ENCODE results near the gene MYO1F.
"Not testable (repeated sequence)": the region's sequence is repeated elsewhere in the genome, so short reads cannot be mapped to it uniquely, and the experiment has no call there.

Gene MYO1F

GRCh38 chr19:8577247-8577646 is at the start of gene MYO1F:
Gene MYO1F, minus strand, starts transcription at chr19:8577442. Its CDS starts 133 bp downstream, at chr19:8577309.
- no peak for DNase-seq (ENCODE audit: low read depth)
- TF ChIP-seq CTCF (IDR thresholded peaks at IDR 0.05; ENCODE audit: low read length, missing control alignments): no peak
- no peak within 1 kb of the TSS for H3K4me3 ChIP-seq (replicated peaks; ENCODE audit: low read depth, low read length)

DNA sequence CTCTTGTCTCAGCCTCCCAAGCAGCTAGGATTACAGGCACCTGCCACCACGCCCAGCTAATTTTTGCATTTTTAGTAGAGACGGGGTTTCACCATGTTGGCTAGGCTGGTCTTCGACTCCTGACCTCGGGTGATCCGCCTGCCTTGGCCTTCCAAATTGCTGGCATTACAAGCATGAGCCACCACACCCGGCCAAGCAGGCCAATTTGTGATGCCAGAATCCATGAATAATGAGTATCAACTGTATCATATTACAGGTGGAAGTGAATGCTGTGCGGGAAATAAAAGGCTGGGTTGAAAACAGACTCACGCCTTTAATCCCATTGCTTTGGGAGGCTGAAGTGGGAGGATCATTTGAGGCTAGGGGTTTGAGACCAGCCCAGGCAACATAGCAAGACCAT is 49.6 kb upstream of the MYO1F start:
- H3K4me3 ChIP-seq (replicated peaks; ENCODE audit: low read depth, low read length): no peak overlapping the region
- DNase-seq (ENCODE audit: low read depth): no peak
- no peak for TF ChIP-seq CTCF (IDR thresholded peaks at IDR 0.05; ENCODE audit: low read length, missing control alignments)

GRCh38 chr19:8622886-8623285 is 45.6 kb upstream of the MYO1F start:
- not testable (repeated sequence) for DNase-seq (ENCODE audit: low read depth); H3K4me3 ChIP-seq (replicated peaks; ENCODE audit: low read depth, low read length)
- TF ChIP-seq CTCF (IDR thresholded peaks at IDR 0.05; ENCODE audit: low read length, missing control alignments): peak; percentile 31

DNA sequence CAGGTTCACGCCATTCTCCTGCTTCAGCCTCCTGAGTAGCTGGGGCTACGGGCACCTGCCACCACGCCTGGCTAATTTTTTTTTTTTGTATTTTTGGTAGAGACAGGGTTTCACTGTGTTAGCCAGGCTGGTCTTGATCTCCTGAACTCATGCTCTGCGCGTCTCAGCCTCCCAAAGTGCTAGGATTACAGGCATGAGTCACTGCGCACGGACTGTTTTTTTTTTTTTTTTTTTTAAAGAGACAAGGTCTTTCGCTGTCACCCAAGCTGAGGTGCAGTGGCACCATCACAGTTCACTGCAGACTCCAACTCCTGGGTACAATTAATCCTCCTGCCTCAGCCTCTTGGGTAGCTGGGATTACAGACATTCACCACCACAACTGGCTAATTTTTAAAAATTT is 41.5 kb upstream of the MYO1F start:
- TF ChIP-seq CTCF (IDR thresholded peaks at IDR 0.05; ENCODE audit: low read length, missing control alignments): no peak
- no peak for DNase-seq (ENCODE audit: low read depth)
- H3K4me3 ChIP-seq (replicated peaks; ENCODE audit: low read depth, low read length): no peak overlapping the region

DNA sequence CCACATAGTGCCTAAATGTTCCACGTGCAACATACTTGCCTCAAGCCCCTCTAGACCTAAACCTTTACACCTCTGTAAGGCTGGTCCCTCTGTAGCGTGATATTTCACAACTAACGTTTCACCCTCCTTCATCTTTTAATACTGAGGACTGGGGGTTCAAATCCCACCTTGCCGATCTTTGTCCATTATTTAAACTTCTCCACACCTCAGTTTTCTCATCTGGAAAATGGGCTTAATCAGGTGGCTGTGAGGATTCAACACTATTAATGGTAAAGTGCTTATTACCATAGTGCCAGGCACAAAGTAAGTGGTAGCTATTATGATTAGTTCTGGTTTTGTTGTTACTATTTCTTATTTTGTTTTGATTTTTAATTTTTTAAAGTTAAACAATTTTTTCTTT is 40.7 kb upstream of the MYO1F start:
- DNase-seq (ENCODE audit: low read depth): no peak
- no peak for TF ChIP-seq CTCF (IDR thresholded peaks at IDR 0.05; ENCODE audit: low read length, missing control alignments)
- no peak overlapping the region for H3K4me3 ChIP-seq (replicated peaks; ENCODE audit: low read depth, low read length)

GRCh38 chr19:8617325-8617724 is 40.1 kb upstream of the MYO1F start:
- not testable (repeated sequence) for DNase-seq (ENCODE audit: low read depth); H3K4me3 ChIP-seq (replicated peaks; ENCODE audit: low read depth, low read length)

GRCh38 chr19:8616861-8617260 is 39.6 kb upstream of the MYO1F start:
- TF ChIP-seq CTCF (IDR thresholded peaks at IDR 0.05; ENCODE audit: low read length, missing control alignments): no peak
- no peak for DNase-seq (ENCODE audit: low read depth)
- no peak overlapping the region for H3K4me3 ChIP-seq (replicated peaks; ENCODE audit: low read depth, low read length)

Data from fibroblast of pulmonary artery (primary cell).